ELR (cell line): ENCODE data around the gene MRPL53.

Experiments used
- DNase-seq: peaks from one replicate; pipeline ENCODE4 v3.0.0-alpha.2; 2015; ENCODE audit warnings: low read depth

MRPL53 gene

GRCh38 chr2:74472086-74472944 is at the start of gene MRPL53:
Gene MRPL53 (minus strand): TSS chr2:74472680. CDS start chr2:74472660, 20 bp downstream.
- peak; percentile 97 for DNase-seq

- DNase-seq, result no peak
These were observed 44.2 kb upstream of the MRPL53 start for GRCh38 chr2:74516650-74517049.

GRCh38 chr2:74515981-74516633 is 43.6 kb upstream of the MRPL53 start:
- DNase-seq, result no peak

GRCh38 chr2:74515271-74515980 is 42.9 kb upstream of the MRPL53 start:
- DNase-seq, result no peak

GRCh38 chr2:74514368-74515270 is 42.1 kb upstream of the MRPL53 start, which contains the start of gene TLX2:
Gene TLX2 (plus strand): TSS chr2:74514450. CDS start chr2:74514807, 357 bp downstream.
- DNase-seq, result no peak

- no peak for DNase-seq
These were observed 41.3 kb upstream of the MRPL53 start for GRCh38 chr2:74513605-74514367.

GRCh38 chr2:74512744-74513604 is 40.5 kb upstream of the MRPL53 start:
- no peak for DNase-seq

- peak; percentile 40 for DNase-seq
These were observed 38.9 kb upstream of the MRPL53 start for GRCh38 chr2:74511104-74511989.

- no peak for DNase-seq
These were observed 37.8 kb upstream of the MRPL53 start for GRCh38 chr2:74510272-74510671.

- DNase-seq, result peak; percentile 64
These were observed 35.5 kb upstream of the MRPL53 start for GRCh38 chr2:74507926-74508520.

- DNase-seq, result peak; percentile 99
These were observed 34.9 kb upstream of the MRPL53 start, which contains the start of gene PCGF1 for GRCh38 chr2:74507145-74507925. Gene PCGF1 (minus strand): TSS chr2:74507695. CDS start chr2:74507668, 27 bp downstream.

GRCh38 chr2:74505448-74506246 is 33.2 kb upstream of the MRPL53 start:
- DNase-seq, result no peak

GRCh38 chr2:74504591-74504990 is 32.1 kb upstream of the MRPL53 start:
- no peak for DNase-seq

- DNase-seq, result peak; percentile 52
These were observed 31.3 kb upstream of the MRPL53 start for GRCh38 chr2:74503506-74504475.
